Mononuclear cell (primary cell): ENCODE data around the gene C9orf78. TPM values are rescaled to one million over a fixed set of nuclear protein-coding genes. Genes with fewer than 3 reads are reported as not detected.

Source experiments
- H3K27me3 ChIP-seq: 2 replicates; pipeline ENCODE4 v1.6.0; 2011; ENCODE audit warnings: low read length, control low read depth; ENCODE audit not compliant: insufficient read depth
- H3K4me1 ChIP-seq: 2 replicates; pipeline ENCODE4 v1.5.1; 2011; ENCODE audit warnings: mild to moderate bottlenecking, low read length, control low read depth; ENCODE audit not compliant: insufficient read depth
- H3K4me3 ChIP-seq: 2 replicates; pipeline ENCODE4 v1.5.1; 2011; ENCODE audit warnings: mild to moderate bottlenecking, low read length, moderate library complexity
- H3K9me3 ChIP-seq: 2 replicates; pipeline ENCODE4 v1.5.1; 2011; ENCODE audit warnings: low read depth, mild to moderate bottlenecking, control low read depth, low read length
- total RNA-seq: library from RNA; depleted of rRNA; stranded (reverse); fragments of >200 nt; gene quantifications from one replicate; pipeline ENCODE4 v1.2.3, GENCODE V29; 2012

Gene C9orf78
- total RNA-seq, 1 donor: 169 TPM

GRCh38 chr9:129858167-129858962 is 23.3 kb upstream of the C9orf78 start:
- no peak overlapping the region for H3K4me3 ChIP-seq
- H3K27me3 ChIP-seq: no peaks in the 10 kb centered on the region
- H3K4me1 ChIP-seq: peaks cover 31% of the 10 kb centered on the region
- H3K9me3 ChIP-seq: no peaks in the 10 kb centered on the region

GRCh38 chr9:129857207-129857606 is 22.1 kb upstream of the C9orf78 start:
- peaks cover 27% of the 10 kb centered on the region for H3K4me1 ChIP-seq
- no peaks in the 10 kb centered on the region for H3K9me3 ChIP-seq

GRCh38 chr9:129854588-129855110 is 19.6 kb upstream of the C9orf78 start:
- no peaks in the 10 kb centered on the region for H3K9me3 ChIP-seq
- no peaks in the 10 kb centered on the region for H3K27me3 ChIP-seq
- no peak overlapping the region for H3K4me3 ChIP-seq
- peaks cover 25% of the 10 kb centered on the region for H3K4me1 ChIP-seq

More at GRCh38 chr9:129857207-129857606, 22.1 kb upstream of the C9orf78 start:
- no peaks in the 10 kb centered on the region for H3K27me3 ChIP-seq
- H3K4me3 ChIP-seq: no peak overlapping the region

GRCh38 chr9:129853614-129854013 is 18.5 kb upstream of the C9orf78 start:
- peaks cover 25% of the 10 kb centered on the region for H3K4me1 ChIP-seq
- H3K27me3 ChIP-seq: no peaks in the 10 kb centered on the region

GRCh38 chr9:129852579-129852978 is 17.5 kb upstream of the C9orf78 start:
- no peaks in the 10 kb centered on the region for H3K27me3 ChIP-seq
- H3K4me3 ChIP-seq: no peak overlapping the region
- no peaks in the 10 kb centered on the region for H3K9me3 ChIP-seq
- H3K4me1 ChIP-seq: peaks cover 25% of the 10 kb centered on the region

More at GRCh38 chr9:129853614-129854013, 18.5 kb upstream of the C9orf78 start:
- no peaks in the 10 kb centered on the region for H3K9me3 ChIP-seq
- no peak overlapping the region for H3K4me3 ChIP-seq

- H3K4me1 ChIP-seq: peaks cover 31% of the 10 kb centered on the region
- H3K27me3 ChIP-seq: no peaks in the 10 kb centered on the region
- no peak overlapping the region for H3K4me3 ChIP-seq
- H3K9me3 ChIP-seq: no peaks in the 10 kb centered on the region
Measured at GRCh38 chr9:129851821-129852220, 16.7 kb upstream of the C9orf78 start.

- no peaks in the 10 kb centered on the region for H3K27me3 ChIP-seq
- peaks cover 34% of the 10 kb centered on the region for H3K4me1 ChIP-seq
- H3K9me3 ChIP-seq: no peaks in the 10 kb centered on the region
- no peak overlapping the region for H3K4me3 ChIP-seq
Measured at GRCh38 chr9:129850821-129851550, 15.9 kb upstream of the C9orf78 start.

GRCh38 chr9:129849901-129850300 is 14.8 kb upstream of the C9orf78 start:
- Histone ChIP-seq H3K4me3 (no peak overlapping the region), H3K27me3 (no peaks in the 10 kb centered on the region), H3K9me3 (no peaks in the 10 kb centered on the region), H3K4me1 (peaks cover 33% of the 10 kb centered on the region)

GRCh38 chr9:129848712-129849441 is 13.8 kb upstream of the C9orf78 start:
- Histone ChIP-seq H3K27me3 (no peaks in the 10 kb centered on the region), H3K9me3 (no peaks in the 10 kb centered on the region), H3K4me1 (peaks cover 27% of the 10 kb centered on the region), H3K4me3 (no peak overlapping the region)

- Histone ChIP-seq H3K4me3 (no peak overlapping the region), H3K9me3 (no peaks in the 10 kb centered on the region), H3K4me1 (peaks cover 9% of the 10 kb centered on the region), H3K27me3 (no peaks in the 10 kb centered on the region)
Measured at GRCh38 chr9:129845373-129845772, 10.3 kb upstream of the C9orf78 start.

- no peaks in the 10 kb centered on the region for H3K27me3 ChIP-seq
- H3K4me1 ChIP-seq: peaks cover 30% of the 10 kb centered on the region
- H3K4me3 ChIP-seq: no peak overlapping the region
- no peaks in the 10 kb centered on the region for H3K9me3 ChIP-seq
Measured at GRCh38 chr9:129841071-129841470, 6.0 kb upstream of the C9orf78 start.

GRCh38 chr9:129840034-129840433 is 5.0 kb upstream of the C9orf78 start:
- Histone ChIP-seq H3K27me3 (no peaks in the 10 kb centered on the region), H3K4me3 (no peak overlapping the region), H3K9me3 (no peaks in the 10 kb centered on the region), H3K4me1 (peaks cover 34% of the 10 kb centered on the region)

GRCh38 chr9:129839324-129840023 is 4.4 kb upstream of the C9orf78 start:
- H3K4me3 ChIP-seq: no peak overlapping the region
- peaks cover 37% of the 10 kb centered on the region for H3K4me1 ChIP-seq
- H3K9me3 ChIP-seq: no peaks in the 10 kb centered on the region
- no peaks in the 10 kb centered on the region for H3K27me3 ChIP-seq

- H3K27me3 ChIP-seq: no peaks in the 10 kb centered on the region
- H3K4me3 ChIP-seq: no peak overlapping the region
- peaks cover 44% of the 10 kb centered on the region for H3K4me1 ChIP-seq
- H3K9me3 ChIP-seq: no peaks in the 10 kb centered on the region
Measured at GRCh38 chr9:129838707-129839259, 3.7 kb upstream of the C9orf78 start.
